ENCODE measurements around the gene MYRF. TPM values are rescaled to one million over a fixed set of nuclear protein-coding genes. Genes with fewer than 3 reads are reported as not detected.
A peak's percentile ranks its signal among the peaks of the same experiment; 100 is the strongest.

Gene MYRF
- under 1 TPM in 3 of 4 donors, not detected in 1; 0.09 to 0.95 (median 0.22) TPM for total RNA-seq

DNA sequence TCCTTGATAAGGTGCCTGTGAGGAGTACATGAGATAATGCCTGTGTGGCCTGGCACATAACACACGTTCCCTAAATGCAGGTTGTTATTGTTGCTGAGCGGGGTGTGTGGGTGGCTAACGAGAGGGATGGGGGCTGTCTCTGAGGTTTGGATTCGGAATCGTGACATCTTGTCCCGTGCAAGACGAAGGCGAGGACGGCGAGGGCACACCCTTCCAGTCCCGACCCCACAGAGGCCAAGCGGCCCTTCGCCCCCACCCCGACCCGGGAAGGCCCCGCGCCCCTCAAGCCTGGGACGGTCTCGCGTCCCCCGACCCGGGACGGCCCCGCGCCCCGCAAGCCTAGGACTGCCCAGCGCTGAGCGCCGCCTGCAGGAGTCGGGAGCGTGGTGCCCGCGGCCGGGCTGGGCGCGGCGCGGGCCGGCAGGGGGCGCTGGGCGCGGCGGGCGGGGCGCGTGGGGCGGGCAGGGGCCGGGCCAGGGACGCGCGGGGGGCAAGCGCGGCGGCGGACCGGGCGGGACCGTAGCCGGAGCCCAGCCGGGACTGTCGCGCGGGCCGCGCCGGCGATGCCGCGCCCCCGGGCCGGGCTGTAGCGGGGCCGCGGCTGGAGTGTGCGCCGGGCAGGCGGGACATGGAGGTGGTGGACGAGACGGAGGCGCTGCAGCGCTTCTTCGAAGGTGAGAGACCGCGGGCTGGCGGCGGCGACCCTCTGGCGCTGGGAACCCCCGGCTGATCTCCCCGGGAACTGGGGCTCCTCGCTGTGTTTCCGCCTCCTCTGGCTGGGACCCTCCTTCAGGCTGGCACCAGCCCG lies at the start of gene MYRF:
MYRF (plus strand) TSS at position 520 of the 808 bp plus-strand sequence; CDS start at position 629, 109 bp downstream.
- H3K27ac ChIP-seq = no peak within 1 kb of the TSS
- WGBS, 2 donors = 11 to 14% methylated on average over 7 to 8 of the region's 93 CpGs

DNA sequence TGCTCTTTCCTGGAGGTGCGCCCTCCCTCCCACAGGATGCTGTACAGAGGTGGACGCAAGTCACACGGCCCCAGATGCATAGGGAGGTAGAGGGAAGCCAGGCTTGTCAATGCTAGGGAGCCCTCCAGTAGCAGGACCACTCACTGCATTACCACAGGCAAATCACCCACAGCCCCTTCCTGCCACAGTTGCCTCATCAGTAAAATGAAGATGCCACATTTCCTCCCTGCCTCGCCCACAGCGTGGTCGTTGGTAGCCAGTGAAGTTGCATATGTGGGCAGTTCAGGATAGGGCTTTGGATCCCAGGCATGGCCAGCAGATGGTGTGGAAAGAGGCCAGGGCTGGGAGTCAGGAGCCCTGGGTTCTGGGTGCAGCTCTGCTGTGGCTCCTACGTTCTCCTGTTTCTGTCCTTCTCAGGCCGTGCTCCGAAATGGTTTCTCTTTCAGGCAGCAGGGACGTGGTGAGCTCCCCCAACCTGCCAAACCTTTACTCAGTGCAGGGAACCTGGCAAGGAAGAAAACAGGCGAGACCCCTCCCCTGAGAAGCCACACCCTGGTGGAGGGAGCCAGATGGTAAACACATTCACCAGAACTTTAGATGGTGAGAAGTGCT lies 49.6 kb upstream of the MYRF start:
- H3K9me3 ChIP-seq = no peaks in the 10 kb centered on the region
- intact Hi-C loops (cut with DNase I) = no loop called here
- H3K27me3 ChIP-seq = no peaks in the 10 kb centered on the region
- no peaks in the 10 kb centered on the region for H3K36me3 ChIP-seq
- TF ChIP-seq, protein P1, sequence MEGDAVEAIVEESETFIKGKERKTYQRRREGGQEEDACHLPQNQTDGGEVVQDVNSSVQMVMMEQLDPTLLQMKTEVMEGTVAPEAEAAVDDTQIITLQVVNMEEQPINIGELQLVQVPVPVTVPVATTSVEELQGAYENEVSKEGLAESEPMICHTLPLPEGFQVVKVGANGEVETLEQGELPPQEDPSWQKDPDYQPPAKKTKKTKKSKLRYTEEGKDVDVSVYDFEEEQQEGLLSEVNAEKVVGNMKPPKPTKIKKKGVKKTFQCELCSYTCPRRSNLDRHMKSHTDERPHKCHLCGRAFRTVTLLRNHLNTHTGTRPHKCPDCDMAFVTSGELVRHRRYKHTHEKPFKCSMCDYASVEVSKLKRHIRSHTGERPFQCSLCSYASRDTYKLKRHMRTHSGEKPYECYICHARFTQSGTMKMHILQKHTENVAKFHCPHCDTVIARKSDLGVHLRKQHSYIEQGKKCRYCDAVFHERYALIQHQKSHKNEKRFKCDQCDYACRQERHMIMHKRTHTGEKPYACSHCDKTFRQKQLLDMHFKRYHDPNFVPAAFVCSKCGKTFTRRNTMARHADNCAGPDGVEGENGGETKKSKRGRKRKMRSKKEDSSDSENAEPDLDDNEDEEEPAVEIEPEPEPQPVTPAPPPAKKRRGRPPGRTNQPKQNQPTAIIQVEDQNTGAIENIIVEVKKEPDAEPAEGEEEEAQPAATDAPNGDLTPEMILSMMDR (IDR thresholded peaks at IDR 0.05) = no peak
- TF ChIP-seq POLR2A (IDR thresholded peaks at IDR 0.05) = no peak
- no peak for DNase-seq
- no peak overlapping the region for H3K4me3 ChIP-seq
- 85 to 97% methylated on average over 5 to 7 of the region's 11 CpGs for WGBS, 2 donors
- H3K4me1 ChIP-seq = peaks cover 38 to 80% (median 49%) of the 10 kb centered on the region in 3 donors
- H3K27ac ChIP-seq = no peak overlapping the region

More for the DNA sequence above, at the start of gene MYRF:
- peak within 1 kb of the TSS; percentile 20 to 71 (median 44) for H3K4me3 ChIP-seq
- H3K27me3 ChIP-seq = peaks cover 0 to 49% (median 0%) of the 10 kb centered on the region in 4 donors
- no peaks in the 10 kb centered on the region for H3K36me3 ChIP-seq
- intact Hi-C loops (cut with DNase I) = no loop called here
- no peak for TF ChIP-seq POLR2A (IDR thresholded peaks at IDR 0.05)
- TF ChIP-seq, protein P1 (IDR thresholded peaks at IDR 0.05) = peak in 5 of 6 experiments; percentile 26 to 65 (median 49)
- no peaks in the 10 kb centered on the region for H3K9me3 ChIP-seq
- H3K4me1 ChIP-seq = peaks cover 4 to 34% (median 17%) of the 10 kb centered on the region in 3 donors
- no peak for DNase-seq

DNA sequence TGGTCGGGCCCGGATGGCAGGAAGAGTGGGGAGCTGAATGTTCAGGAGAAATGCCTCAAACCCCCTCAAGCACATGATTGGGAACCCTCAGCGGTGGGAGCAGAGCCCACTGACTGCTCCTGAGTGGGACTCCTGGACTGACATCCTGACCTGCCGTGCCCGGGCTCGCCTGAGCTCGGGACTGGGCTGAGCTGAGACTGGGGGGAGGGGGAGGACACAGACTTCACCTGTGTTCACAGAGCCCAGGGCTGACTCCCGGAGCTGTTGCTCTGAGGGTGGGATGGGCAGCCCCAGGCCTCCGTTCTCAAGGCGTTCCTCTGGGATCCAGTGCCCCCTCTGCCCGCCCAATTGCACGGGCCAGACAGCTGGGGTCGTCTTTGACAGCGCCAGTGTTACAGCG lies 47.6 kb upstream of the MYRF start:
- no peaks in the 10 kb centered on the region for H3K36me3 ChIP-seq
- TF ChIP-seq POLR2A (IDR thresholded peaks at IDR 0.05) = no peak
- TF ChIP-seq, protein P1 (IDR thresholded peaks at IDR 0.05) = no peak
- H3K4me1 ChIP-seq = peaks cover 18 to 70% (median 32%) of the 10 kb centered on the region in 3 donors
- no peak for DNase-seq
- no peak overlapping the region for H3K4me3 ChIP-seq
- H3K9me3 ChIP-seq = no peaks in the 10 kb centered on the region
- no peak overlapping the region for H3K27ac ChIP-seq
- H3K27me3 ChIP-seq = no peaks in the 10 kb centered on the region
- intact Hi-C loops (cut with DNase I) = no loop called here
- 56 to 76% methylated on average over 5 to 6 of the region's 15 CpGs for WGBS, 2 donors

DNA sequence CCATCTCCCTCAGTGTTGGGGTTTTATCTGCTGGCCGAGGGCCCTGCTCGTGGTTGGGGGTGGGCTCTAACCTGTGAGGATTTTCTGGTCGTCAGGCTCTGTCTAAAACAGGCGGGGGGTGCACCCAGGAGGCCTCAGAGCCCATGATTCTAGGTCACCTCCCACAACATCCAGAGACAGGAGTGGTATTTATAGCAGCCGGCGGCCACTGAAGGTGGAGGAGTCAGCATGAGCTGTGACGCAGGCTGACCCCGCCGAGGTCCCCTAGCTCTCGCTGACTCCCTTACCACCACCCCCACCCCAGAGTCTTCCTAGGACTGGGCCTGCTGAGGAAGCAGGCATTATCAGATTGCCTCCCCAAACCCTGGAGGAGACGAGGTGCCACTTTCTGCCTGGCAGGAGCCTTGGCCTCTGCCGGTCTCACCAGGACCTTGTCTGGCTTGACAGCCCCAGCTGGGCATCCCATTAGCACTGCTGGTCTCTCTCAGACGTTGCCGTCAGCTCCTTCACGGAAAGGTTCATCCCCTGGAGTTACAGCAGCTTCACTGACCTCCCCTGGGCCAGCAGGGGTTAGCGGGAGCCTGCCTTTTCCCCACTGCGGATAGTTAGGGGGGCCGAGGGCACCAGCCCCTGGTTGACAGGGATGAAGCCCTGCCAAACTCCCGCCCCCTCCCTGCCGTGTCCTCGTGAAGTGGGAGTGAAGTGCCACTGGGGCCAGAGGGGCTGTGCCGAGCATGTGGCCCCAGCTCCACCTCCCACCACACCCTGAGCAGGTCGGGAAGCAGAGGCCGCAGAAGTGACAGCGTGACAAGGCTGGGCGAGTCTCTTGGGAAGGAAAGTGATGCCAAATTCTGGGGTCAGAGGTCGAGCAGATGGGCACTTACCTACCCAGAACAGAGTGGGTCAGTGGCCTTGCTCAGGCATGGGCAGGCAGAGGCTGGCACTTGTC lies 45.7 kb upstream of the MYRF start:
- no peak for TF ChIP-seq POLR2A (IDR thresholded peaks at IDR 0.05)
- TF ChIP-seq, protein P1 (IDR thresholded peaks at IDR 0.05) = no peak
- no peak for DNase-seq
- Histone ChIP-seq H3K4me3 (no peak overlapping the region), H3K27me3 (no peaks in the 10 kb centered on the region), H3K4me1 (peaks cover 0 to 66% (median 15%) of the 10 kb centered on the region in 3 donors), H3K9me3 (no peaks in the 10 kb centered on the region), H3K36me3 (no peaks in the 10 kb centered on the region), H3K27ac (peak overlapping the region; percentile 51 to 74 (median 64))
- WGBS, 2 donors = 80 to 85% methylated on average over 4 to 12 of the region's 27 CpGs
- intact Hi-C loops (cut with DNase I) = no loop called here
